Neural cell (in vitro differentiated cells): Measurements from ENCODE around the gene PPAT. TPM values are rescaled to one million over a fixed set of nuclear protein-coding genes. Genes with fewer than 3 reads are reported as not detected.

ENCODE experiments used
- H2AFZ ChIP-seq: fragments of 200-600, 300-800 bp; sonication (generic), shearing (Covaris generic); 2 replicates; pipeline ENCODE4 v1.6.0; 2014; ENCODE audit warnings: low read depth, mild to moderate bottlenecking, antibody characterized with exemption, low read length, moderate library complexity
- H3F3A ChIP-seq: fragments of 200-600 bp; shearing (Covaris generic); 2 replicates; pipeline ENCODE4 v1.6.1; 2016; ENCODE audit warnings: mild to moderate bottlenecking, moderate library complexity, mixed read lengths, antibody characterized with exemption, low read length; ENCODE audit not compliant: insufficient read depth, poor library complexity, severe bottlenecking
- H3K27ac ChIP-seq: fragments of 200-600, 300-800 bp; sonication (generic), shearing (Covaris generic); 2 replicates; pipeline ENCODE4 v1.5.1; 2014; ENCODE audit warnings: mild to moderate bottlenecking, low read length, moderate library complexity
- H3K27me3 ChIP-seq: fragments of 300-800, 200-600 bp; sonication (generic), shearing (Covaris generic); 2 replicates; pipeline ENCODE4 v1.6.0; 2014; ENCODE audit warnings: mild to moderate bottlenecking, low read depth, low read length, moderate library complexity; ENCODE audit not compliant: insufficient read depth
- H3K36me3 ChIP-seq: fragments of 300-800, 200-600 bp; sonication (generic), shearing (Covaris generic); 2 replicates; pipeline ENCODE4 v1.5.1; 2014; ENCODE audit warnings: mild to moderate bottlenecking, antibody characterized with exemption, low read length, moderate library complexity; ENCODE audit not compliant: insufficient read depth
- H3K4me2 ChIP-seq: fragments of 300-800, 200-600 bp; sonication (generic), shearing (Covaris generic); 2 replicates; pipeline ENCODE4 v1.6.0; 2014; ENCODE audit warnings: mild to moderate bottlenecking, low read length
- H3K4me3 ChIP-seq: fragments of 300-800, 200-600 bp; sonication (generic), shearing (Covaris generic); 2 replicates; pipeline ENCODE4 v1.5.1; 2014; ENCODE audit warnings: mild to moderate bottlenecking, low read length, moderate library complexity
- H3K79me2 ChIP-seq: fragments of 200-600 bp; shearing (Covaris generic); replicated peaks from 2 replicates; pipeline ENCODE4 v1.6.0; 2014; ENCODE audit warnings: mild to moderate bottlenecking, low read length, moderate library complexity; ENCODE audit not compliant: insufficient read depth
- H3K9ac ChIP-seq: fragments of 300-800, 200-600 bp; sonication (generic), shearing (Covaris generic); 2 replicates; pipeline ENCODE4 v1.6.1; 2016; ENCODE audit warnings: mild to moderate bottlenecking, low read length, mixed read lengths
- H3K9me2 ChIP-seq: fragments of 200-600 bp; shearing (Covaris generic); 2 replicates; pipeline ENCODE4 v1.6.1; 2016; ENCODE audit warnings: mild to moderate bottlenecking, low read length, mixed read lengths; ENCODE audit not compliant: insufficient read depth
- H3K9me3 ChIP-seq: fragments of 200-600, 300-800 bp; sonication (generic), shearing (Covaris generic); 2 replicates; pipeline ENCODE4 v1.6.1; 2016; ENCODE audit warnings: mild to moderate bottlenecking, mixed run types, low read length, moderate library complexity, mixed read lengths
- H4K20me1 ChIP-seq: fragments of 200-600 bp; shearing (Covaris generic); 2 replicates; pipeline ENCODE4 v1.6.1; 2016; ENCODE audit warnings: mild to moderate bottlenecking, mixed run types; ENCODE audit not compliant: insufficient read depth
- CTCF ChIP-seq: fragments of 450-650 bp; IDR thresholded peaks from 2 replicates; pipeline ENCODE4 v1.5.1; 2014; ENCODE audit warnings: antibody characterized with exemption, mild to moderate bottlenecking, moderate library complexity; ENCODE audit not compliant: poor library complexity, severe bottlenecking
- EP300 ChIP-seq: fragments of 450-650 bp; conservative IDR thresholded peaks from 2 replicates; pipeline ENCODE4 v1.6.1; 2014; ENCODE audit warnings: antibody characterized with exemption, mild to moderate bottlenecking, moderate library complexity; ENCODE audit not compliant: poor library complexity, severe bottlenecking
- EZH2 ChIP-seq: fragments of 200-600, 300-800 bp; shearing (Covaris generic), sonication (generic); IDR thresholded peaks from 2 replicates; pipeline ENCODE4 v1.6.1; 2014; ENCODE audit warnings: antibody characterized with exemption, low read length, borderline replicate concordance, mild to moderate bottlenecking; ENCODE audit not compliant: insufficient read depth, poor library complexity, severe bottlenecking
- MXI1 ChIP-seq: fragments of 450-650 bp; conservative IDR thresholded peaks from 2 replicates; pipeline ENCODE4 v1.6.1; 2014; ENCODE audit warnings: antibody characterized with exemption, mild to moderate bottlenecking; ENCODE audit not compliant: poor library complexity, severe bottlenecking
- POLR2AphosphoS5 ChIP-seq: IDR thresholded peaks from 2 replicates; pipeline ENCODE4 v1.6.1; 2012
- RAD21 ChIP-seq: fragments of 450-650 bp; conservative IDR thresholded peaks from 2 replicates; pipeline ENCODE4 v1.6.1; 2014; ENCODE audit warnings: antibody characterized with exemption, mild to moderate bottlenecking, moderate library complexity
- REST ChIP-seq: IDR thresholded peaks from 2 replicates; pipeline ENCODE4 v1.6.1; 2012; ENCODE audit warnings: borderline replicate concordance
- SMC3 ChIP-seq: fragments of 450-650 bp; conservative IDR thresholded peaks from 2 replicates; pipeline ENCODE4 v1.6.1; 2014; ENCODE audit warnings: antibody characterized with exemption, mild to moderate bottlenecking, moderate library complexity; ENCODE audit not compliant: poor library complexity
- TAF1 ChIP-seq: IDR thresholded peaks from 2 replicates; pipeline ENCODE4 v1.6.1; 2012; ENCODE audit warnings: low read depth
- polyA plus RNA-seq: library from polyadenylated mRNA; depleted of rRNA; stranded (reverse); fragments of >200 nt; gene quantifications from 2 replicates; pipeline ENCODE4 v1.2.3, GENCODE V29; 2014

The PPAT gene
- polyA plus RNA-seq, 1 donor from 2014 or later: 22.5 TPM

- peaks cover 55% of the 10 kb centered on the region for H3K79me2 ChIP-seq
Observed at GRCh38 chr4:56467284-56468096, 32.1 kb upstream of the PPAT start, which contains the start of gene SRP72. SRP72 (plus strand) TSS chr4:56467617; CDS start chr4:56467636, 19 bp downstream.

More at GRCh38 chr4:56467284-56468096, 32.1 kb upstream of the PPAT start, which contains the start of gene SRP72:
- H3K27me3 ChIP-seq: no peaks in the 10 kb centered on the region
- peaks cover 6% of the 10 kb centered on the region for H3K36me3 ChIP-seq
- no peaks in the 10 kb centered on the region for H3K9me3 ChIP-seq
- peak within 1 kb of the TSS; percentile 82 for H2AFZ ChIP-seq
- H3K9ac ChIP-seq: peak within 1 kb of the TSS; percentile 85
- no peaks in the 10 kb centered on the region for H4K20me1 ChIP-seq
- peak within 1 kb of the TSS; percentile 79 for H3K4me2 ChIP-seq
- TF ChIP-seq SMC3 (peak; percentile 41), TAF1 (peak; percentile 80), REST (peak; percentile 72), EP300 (no peak), MXI1 (peak; percentile 88), EZH2 (no peak), POLR2AphosphoS5 (peak; percentile 95), RAD21 (peak; percentile 22), CTCF (no peak)
- peak within 1 kb of the TSS; percentile 89 for H3K27ac ChIP-seq
- H3K9me2 ChIP-seq: no peaks in the 10 kb centered on the region
- H3K4me3 ChIP-seq: peak within 1 kb of the TSS; percentile 88
- H3F3A ChIP-seq: no peaks in the 10 kb centered on the region
